HEK293T (cell line): ENCODE data around the gene QKI.

Experiments used
- CTCF ChIA-PET: fragments of 350-600 bp; formaldehyde crosslinking; extraction: SDS; loops from one replicate; lab custom pipeline; 2021; ENCODE audit warnings: antibody characterized with exemption, inconsistent platforms; lab: Yijun Ruan, JAX
- POLR2A ChIA-PET: fragments of 350-600 bp; formaldehyde crosslinking; extraction: SDS; loops from one replicate; lab custom pipeline; 2020; ENCODE audit warnings: antibody characterized with exemption, inconsistent platforms; lab: Yijun Ruan, JAX
- DNase-seq: peaks from one replicate; pipeline ENCODE4 v3.0.0; 2012; ENCODE audit warnings: mixed read lengths; ENCODE audit errors: extremely low spot score
- ARNT ChIP-seq: fragments of 450-650 bp; IDR thresholded peaks from 2 replicates; pipeline ENCODE4 v1.6.1; 2017; ENCODE audit warnings: mild to moderate bottlenecking
- BHLHE40 ChIP-seq: fragments of 450-650 bp; IDR thresholded peaks from 2 replicates; pipeline ENCODE4 v1.6.1; 2016; ENCODE audit warnings: mild to moderate bottlenecking, moderate library complexity, borderline replicate concordance
- CTBP1 ChIP-seq: fragments of 450-650 bp; IDR thresholded peaks from 2 replicates; pipeline ENCODE4 v1.6.1; 2016; ENCODE audit warnings: borderline replicate concordance
- ELF4 ChIP-seq: fragments of 450-650 bp; IDR thresholded peaks from 2 replicates; pipeline ENCODE4 v1.6.1; 2017; ENCODE audit warnings: antibody characterized with exemption
- FOXA1 ChIP-seq: fragments of 450-650 bp; IDR thresholded peaks from 2 replicates; pipeline ENCODE4 v1.6.1; 2016; ENCODE audit warnings: mild to moderate bottlenecking
- FOXK2 ChIP-seq: fragments of 450-650 bp; IDR thresholded peaks from 2 replicates; pipeline ENCODE4 v1.6.1; 2016; ENCODE audit warnings: mild to moderate bottlenecking
- FOXM1 ChIP-seq: fragments of 450-650 bp; IDR thresholded peaks from 2 replicates; pipeline ENCODE4 v1.6.1; 2017; ENCODE audit warnings: mild to moderate bottlenecking, borderline replicate concordance
- HDGF ChIP-seq: fragments of 450-650 bp; IDR thresholded peaks from 2 replicates; pipeline ENCODE4 v1.6.1; 2017; ENCODE audit warnings: antibody characterized with exemption, borderline replicate concordance
- L3MBTL2 ChIP-seq: fragments of 450-650 bp; conservative IDR thresholded peaks from 2 replicates; pipeline ENCODE4 v1.6.1; 2016; ENCODE audit warnings: mild to moderate bottlenecking
- LEF1 ChIP-seq: fragments of 450-650 bp; IDR thresholded peaks from 2 replicates; pipeline ENCODE4 v1.6.1; 2017; ENCODE audit warnings: mild to moderate bottlenecking, borderline replicate concordance
- NFRKB ChIP-seq: fragments of 450-650 bp; IDR thresholded peaks from 2 replicates; pipeline ENCODE4 v1.6.1; 2016; ENCODE audit warnings: mild to moderate bottlenecking, moderate library complexity
- PKNOX1 ChIP-seq: fragments of 450-650 bp; IDR thresholded peaks from 2 replicates; pipeline ENCODE4 v1.6.1; 2016
- SP1 ChIP-seq: fragments of 450-650 bp; IDR thresholded peaks from 2 replicates; pipeline ENCODE4 v1.6.1; 2017
- SUZ12 ChIP-seq: fragments of 450-650 bp; IDR thresholded peaks from 2 replicates; pipeline ENCODE4 v1.6.1; 2016; ENCODE audit warnings: mild to moderate bottlenecking
- TARDBP ChIP-seq: fragments of 450-650 bp; IDR thresholded peaks from 2 replicates; pipeline ENCODE4 v1.6.1; 2016
- ZNF384 ChIP-seq: fragments of 450-650 bp; IDR thresholded peaks from 2 replicates; pipeline ENCODE4 v1.6.1; 2016

Gene QKI

GRCh38 chr6:163404825-163405265 lies 9.7 kb upstream of the QKI start:
- CTCF ChIA-PET = no interaction called here

GRCh38 chr6:163405412-163406309 lies 8.9 kb upstream of the QKI start:
- DNase-seq = no peak
- TF ChIP-seq SP1 = no peak
- POLR2A ChIA-PET = no interaction called here
- CTCF ChIA-PET = no interaction called here

More at GRCh38 chr6:163404825-163405265, 9.7 kb upstream of the QKI start:
- no peak for DNase-seq
- POLR2A ChIA-PET = no interaction called here
- TF ChIP-seq SUZ12 = no peak
- no peak for TF ChIP-seq ARNT
- no peak for TF ChIP-seq ZNF384
- no peak for TF ChIP-seq FOXA1
- TF ChIP-seq PKNOX1 = no peak
- no peak for TF ChIP-seq TARDBP
- TF ChIP-seq CTBP1 = no peak
- TF ChIP-seq BHLHE40 = no peak
- no peak for TF ChIP-seq FOXK2
- no peak for TF ChIP-seq HDGF
- TF ChIP-seq L3MBTL2 = no peak
- TF ChIP-seq SP1 = no peak
- TF ChIP-seq FOXM1 = no peak
- no peak for TF ChIP-seq NFRKB
- no peak for TF ChIP-seq ELF4
- TF ChIP-seq LEF1 = no peak

- no peak for DNase-seq
- POLR2A ChIA-PET = no interaction called here
- no peak for TF ChIP-seq ARNT
- no peak for TF ChIP-seq HDGF
- TF ChIP-seq NFRKB = no peak
- TF ChIP-seq CTBP1 = no peak
- no peak for TF ChIP-seq L3MBTL2
- CTCF ChIA-PET = no interaction called here
Observed at GRCh38 chr6:163406366-163406765, 8.2 kb upstream of the QKI start.

GRCh38 chr6:163406830-163407229 lies 7.7 kb upstream of the QKI start:
- no peak for TF ChIP-seq FOXA1
- TF ChIP-seq SP1 = no peak
- no peak for TF ChIP-seq ZNF384
- TF ChIP-seq CTBP1 = no peak
- TF ChIP-seq FOXK2 = no peak
- CTCF ChIA-PET = no interaction called here
- DNase-seq = no peak
- POLR2A ChIA-PET = no interaction called here

- CTCF ChIA-PET = no interaction called here
- no peak for DNase-seq
- no peak for TF ChIP-seq FOXK2
- TF ChIP-seq CTBP1 = no peak
- POLR2A ChIA-PET = no interaction called here
Observed at GRCh38 chr6:163408352-163408991, 6.0 kb upstream of the QKI start.

- no peak for DNase-seq
- ChIA-PET CTCF (no interaction called here), POLR2A (no interaction called here)
- TF ChIP-seq NFRKB = no peak
- no peak for TF ChIP-seq ARNT
- no peak for TF ChIP-seq TARDBP
- no peak for TF ChIP-seq ELF4
- TF ChIP-seq SP1 = no peak
- TF ChIP-seq FOXK2 = no peak
- no peak for TF ChIP-seq SUZ12
- TF ChIP-seq L3MBTL2 = no peak
- no peak for TF ChIP-seq HDGF
- no peak for TF ChIP-seq BHLHE40
- TF ChIP-seq ZNF384 = no peak
- TF ChIP-seq CTBP1 = no peak
- no peak for TF ChIP-seq PKNOX1
- TF ChIP-seq LEF1 = no peak
Observed at GRCh38 chr6:163409712-163410111, 4.8 kb upstream of the QKI start.

GRCh38 chr6:163412341-163412740 lies 2.2 kb upstream of the QKI start:
- CTCF ChIA-PET = no interaction called here
- POLR2A ChIA-PET = interaction anchor here (0.6 to 1.1 kb wide), 3 partner anchors 9 to 578 kb away, joined by 3 to 4 read pairs (median 4); no protein-coding TSS in a partner anchor
- no peak for DNase-seq
- TF ChIP-seq LEF1 (no peak), L3MBTL2 (no peak), HDGF (no peak), ARNT (no peak), SUZ12 (no peak), FOXK2 (no peak), ZNF384 (no peak), BHLHE40 (no peak)
